Fibroblast of lung (primary cell): Measurements from ENCODE around the gene TBX4. TPM values are rescaled to one million over a fixed set of nuclear protein-coding genes. Genes with fewer than 3 reads are reported as not detected.

Source experiments
- DNase-seq, 2 donors: peaks; one replicate each; pipeline versions ENCODE4 v3.0.0 to v3.0.0-alpha.2; 2010; ENCODE audit warnings: low read depth in 2 of 2
- H2AFZ ChIP-seq: 2 replicates; pipeline ENCODE4 v1.5.1; 2012; ENCODE audit warnings: low read length, control low read depth, inconsistent platforms
- H3K27ac ChIP-seq: 2 replicates; pipeline ENCODE4 v1.5.1; 2011; ENCODE audit warnings: low read length, control low read depth; ENCODE audit not compliant: insufficient read depth
- H3K27me3 ChIP-seq: 2 replicates; pipeline ENCODE4 v1.5.1; 2011; ENCODE audit warnings: mild to moderate bottlenecking, low read length; ENCODE audit not compliant: control insufficient read depth, insufficient read depth
- H3K36me3 ChIP-seq: 2 replicates; pipeline ENCODE4 v1.5.1; 2011; ENCODE audit warnings: low read length; ENCODE audit not compliant: control insufficient read depth, insufficient read depth
- H3K4me1 ChIP-seq: 2 replicates; pipeline ENCODE4 v1.5.1; 2011; ENCODE audit warnings: low read length; ENCODE audit not compliant: control insufficient read depth, insufficient read depth; ENCODE audit errors: extremely low read depth
- H3K4me2 ChIP-seq: 2 replicates; pipeline ENCODE4 v1.5.1; 2011; ENCODE audit warnings: low read length, control low read depth; ENCODE audit not compliant: insufficient read depth; ENCODE audit errors: extremely low read depth
- H3K4me3 ChIP-seq, 4 experiments: fragments of 200-600 bp in 1 of 4; sonication (generic) in 1 of 4; replicated peaks in 1 of 4; 2 replicates each; pipeline ENCODE4 v1.5.1; 2011 to 2016; ENCODE audit warnings: low read length in 4 of 4, low read depth in 3 of 4, mild to moderate bottlenecking in 3 of 4, control low read depth in 2 of 4, inconsistent platforms in 1 of 4, mixed read lengths in 1 of 4; ENCODE audit not compliant: insufficient read depth in 1 of 4; ENCODE audit errors: control extremely low read depth in 1 of 4
- H3K79me2 ChIP-seq: 2 replicates; pipeline ENCODE4 v1.5.1; 2012; ENCODE audit warnings: mild to moderate bottlenecking, low read length, inconsistent platforms; ENCODE audit not compliant: control insufficient read depth, insufficient read depth
- H3K9ac ChIP-seq: 2 replicates; pipeline ENCODE4 v1.5.1; 2011; ENCODE audit warnings: mild to moderate bottlenecking, low read length, control low read depth; ENCODE audit not compliant: insufficient read depth
- H3K9me3 ChIP-seq: 2 replicates; pipeline ENCODE4 v1.5.1; 2012; ENCODE audit warnings: low read depth, low read length; ENCODE audit not compliant: control insufficient read depth, insufficient read depth
- H4K20me1 ChIP-seq: 2 replicates; pipeline ENCODE4 v1.5.1; 2011; ENCODE audit warnings: low read length; ENCODE audit not compliant: control insufficient read depth, insufficient read depth; ENCODE audit errors: extremely low read depth
- CTCF ChIP-seq, 2 donors: IDR thresholded peaks in 1 of 2; conservative IDR thresholded peaks in 1 of 2; 1 replicate in 1 of 2; 2 replicates in 1 of 2; pipeline ENCODE4 v1.5.1; 2011 to 2012; ENCODE audit warnings: low read length in 2 of 2, control low read depth in 1 of 2, inconsistent platforms in 1 of 2, low read depth in 1 of 2, mild to moderate bottlenecking in 1 of 2
- EZH2 ChIP-seq: IDR thresholded peaks from 2 replicates; pipeline ENCODE4 v1.5.1; 2012; ENCODE audit warnings: low read length, control low read depth, mild to moderate bottlenecking; ENCODE audit errors: missing control alignments
- polyA plus RNA-seq, 2 donors: library from polyadenylated mRNA; depleted of rRNA in 1 of 2; stranded (reverse) in 1 of 2; unstranded in 1 of 2; fragments of >200 nt; gene quantifications; 2 replicates each; pipeline ENCODE4 v1.2.1, GENCODE V29; 2011 to 2012; ENCODE audit warnings: missing spikeins in 1 of 2
- total RNA-seq: library from RNA; depleted of rRNA; stranded (reverse); fragments of >200 nt; gene quantifications from 2 replicates; pipeline ENCODE4 v1.2.1, GENCODE V29; 2014

TBX4 gene
- total and polyA plus RNA-seq, 2 donors (not counting 1 experiment from before 2014, with no cell fraction given), result 44.1 to 93.9 TPM

- H3K4me1 ChIP-seq, result peaks cover 2% of the 10 kb centered on the region
- H4K20me1 ChIP-seq, result no peaks in the 10 kb centered on the region
- no peak overlapping the region for H2AFZ ChIP-seq
- H3K9ac ChIP-seq, result no peak overlapping the region
- no peaks in the 10 kb centered on the region for H3K36me3 ChIP-seq
- no peak overlapping the region for H3K4me2 ChIP-seq
- TF ChIP-seq CTCF (conservative IDR thresholded peaks at IDR 0.05 in 1 of 2, IDR thresholded peaks at IDR 0.05 in 1 of 2; ENCODE audit: low read depth in 1 of 2, low read length in 2 of 2) (no peak), EZH2 (no peak)
- DNase-seq, result no peak
- no peak overlapping the region for H3K4me3 ChIP-seq
- H3K27ac ChIP-seq, result no peak overlapping the region
- H3K9me3 ChIP-seq, result no peaks in the 10 kb centered on the region
- H3K79me2 ChIP-seq, result no peaks in the 10 kb centered on the region
- no peaks in the 10 kb centered on the region for H3K27me3 ChIP-seq
Observed at GRCh38 chr17:61423967-61424649, 28.1 kb upstream of the TBX4 start.

- Histone ChIP-seq H3K27me3 (no peaks in the 10 kb centered on the region), H3K4me2 (no peak overlapping the region), H3K79me2 (no peaks in the 10 kb centered on the region), H3K9ac (no peak overlapping the region), H3K27ac (no peak overlapping the region), H4K20me1 (no peaks in the 10 kb centered on the region), H2AFZ (no peak overlapping the region), H3K9me3 (no peaks in the 10 kb centered on the region), H3K36me3 (no peaks in the 10 kb centered on the region), H3K4me3 (no peak overlapping the region), H3K4me1 (peaks cover 2% of the 10 kb centered on the region)
- TF ChIP-seq CTCF (conservative IDR thresholded peaks at IDR 0.05 in 1 of 2, IDR thresholded peaks at IDR 0.05 in 1 of 2; ENCODE audit: low read depth in 1 of 2, low read length in 2 of 2), result peak in 1 of 2 donors; percentile 30
- TF ChIP-seq EZH2, result no peak
- peak in 1 of 2 donors; percentile 34 for DNase-seq
Observed at GRCh38 chr17:61425682-61426481, 26.3 kb upstream of the TBX4 start.

GRCh38 chr17:61426482-61427304 is 25.5 kb upstream of the TBX4 start:
- H2AFZ ChIP-seq, result no peak overlapping the region
- H3K36me3 ChIP-seq, result no peaks in the 10 kb centered on the region
- peak in 1 of 2 donors; percentile 53 for DNase-seq
- no peaks in the 10 kb centered on the region for H3K9me3 ChIP-seq
- no peak overlapping the region for H3K27ac ChIP-seq
- no peaks in the 10 kb centered on the region for H3K27me3 ChIP-seq
- H3K9ac ChIP-seq, result no peak overlapping the region
- H3K79me2 ChIP-seq, result no peaks in the 10 kb centered on the region
- no peak overlapping the region for H3K4me3 ChIP-seq
- TF ChIP-seq CTCF (conservative IDR thresholded peaks at IDR 0.05 in 1 of 2, IDR thresholded peaks at IDR 0.05 in 1 of 2; ENCODE audit: low read depth in 1 of 2, low read length in 2 of 2), result peak in 1 of 2 donors; percentile 16
- no peak for TF ChIP-seq EZH2
- peaks cover 2% of the 10 kb centered on the region for H3K4me1 ChIP-seq
- H4K20me1 ChIP-seq, result no peaks in the 10 kb centered on the region
- no peak overlapping the region for H3K4me2 ChIP-seq
